ENCODE measurements around the gene ENDOG.
"Not testable (repeated sequence)": the region's sequence is repeated elsewhere in the genome, so short reads cannot be mapped to it uniquely, and the experiment has no call there.

The ENDOG gene

DNA sequence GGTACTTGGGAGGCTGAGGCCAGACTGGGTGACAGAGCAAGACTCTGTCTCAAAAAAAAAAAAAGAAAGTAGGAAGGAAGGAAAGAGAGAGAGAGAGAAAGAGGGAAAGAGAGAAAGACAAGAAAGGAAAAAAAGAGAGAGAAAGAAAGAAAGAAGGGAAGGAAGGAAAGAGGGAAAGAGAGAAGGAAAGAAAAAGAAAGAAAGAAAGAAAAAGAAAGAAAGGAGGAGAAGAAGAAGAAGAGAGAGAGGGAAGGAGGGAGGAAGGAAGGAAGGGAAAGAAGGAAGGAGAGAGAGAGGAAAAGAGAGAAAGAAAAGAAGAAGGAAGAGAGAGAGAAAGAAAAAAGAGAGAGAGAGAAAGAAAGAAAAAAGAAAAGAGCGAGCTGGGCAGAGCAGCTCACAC is 43.5 kb upstream of the ENDOG start:
- TF ChIP-seq, protein P1, sequence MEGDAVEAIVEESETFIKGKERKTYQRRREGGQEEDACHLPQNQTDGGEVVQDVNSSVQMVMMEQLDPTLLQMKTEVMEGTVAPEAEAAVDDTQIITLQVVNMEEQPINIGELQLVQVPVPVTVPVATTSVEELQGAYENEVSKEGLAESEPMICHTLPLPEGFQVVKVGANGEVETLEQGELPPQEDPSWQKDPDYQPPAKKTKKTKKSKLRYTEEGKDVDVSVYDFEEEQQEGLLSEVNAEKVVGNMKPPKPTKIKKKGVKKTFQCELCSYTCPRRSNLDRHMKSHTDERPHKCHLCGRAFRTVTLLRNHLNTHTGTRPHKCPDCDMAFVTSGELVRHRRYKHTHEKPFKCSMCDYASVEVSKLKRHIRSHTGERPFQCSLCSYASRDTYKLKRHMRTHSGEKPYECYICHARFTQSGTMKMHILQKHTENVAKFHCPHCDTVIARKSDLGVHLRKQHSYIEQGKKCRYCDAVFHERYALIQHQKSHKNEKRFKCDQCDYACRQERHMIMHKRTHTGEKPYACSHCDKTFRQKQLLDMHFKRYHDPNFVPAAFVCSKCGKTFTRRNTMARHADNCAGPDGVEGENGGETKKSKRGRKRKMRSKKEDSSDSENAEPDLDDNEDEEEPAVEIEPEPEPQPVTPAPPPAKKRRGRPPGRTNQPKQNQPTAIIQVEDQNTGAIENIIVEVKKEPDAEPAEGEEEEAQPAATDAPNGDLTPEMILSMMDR (IDR thresholded peaks at IDR 0.05; ENCODE audit: low read depth, low read length): no peak
- H3K4me3 ChIP-seq (replicated peaks in 1 of 2; ENCODE audit: low read depth in 2 of 2, low read length in 2 of 2): no peak overlapping the region
- DNase-seq (ENCODE audit: low read depth in 2 of 2): no peak

DNA sequence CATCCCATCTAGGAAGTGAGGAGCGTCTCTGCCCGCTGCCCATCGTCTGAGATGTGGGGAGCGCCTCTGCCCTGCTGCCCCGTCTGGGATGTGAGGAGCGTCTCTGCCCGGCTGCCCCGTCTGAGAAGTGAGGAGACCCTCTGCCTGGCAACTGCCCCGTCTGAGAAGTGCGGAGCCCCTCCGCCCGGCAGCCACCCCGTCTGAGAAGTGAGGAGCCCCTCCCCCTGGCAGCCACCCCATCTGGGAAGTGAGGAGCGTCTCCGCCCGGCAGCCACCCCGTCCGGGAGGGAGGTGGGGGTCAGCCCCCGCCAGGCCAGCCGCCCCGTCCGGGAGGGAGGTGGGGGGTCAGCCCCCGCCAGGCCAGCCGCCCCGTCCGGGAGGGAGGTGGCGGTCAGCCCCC is 38.2 kb upstream of the ENDOG start:
- H3K4me3 ChIP-seq (replicated peaks in 1 of 2; ENCODE audit: low read depth in 2 of 2, low read length in 2 of 2); DNase-seq (ENCODE audit: low read depth in 2 of 2): not testable (repeated sequence)

DNA sequence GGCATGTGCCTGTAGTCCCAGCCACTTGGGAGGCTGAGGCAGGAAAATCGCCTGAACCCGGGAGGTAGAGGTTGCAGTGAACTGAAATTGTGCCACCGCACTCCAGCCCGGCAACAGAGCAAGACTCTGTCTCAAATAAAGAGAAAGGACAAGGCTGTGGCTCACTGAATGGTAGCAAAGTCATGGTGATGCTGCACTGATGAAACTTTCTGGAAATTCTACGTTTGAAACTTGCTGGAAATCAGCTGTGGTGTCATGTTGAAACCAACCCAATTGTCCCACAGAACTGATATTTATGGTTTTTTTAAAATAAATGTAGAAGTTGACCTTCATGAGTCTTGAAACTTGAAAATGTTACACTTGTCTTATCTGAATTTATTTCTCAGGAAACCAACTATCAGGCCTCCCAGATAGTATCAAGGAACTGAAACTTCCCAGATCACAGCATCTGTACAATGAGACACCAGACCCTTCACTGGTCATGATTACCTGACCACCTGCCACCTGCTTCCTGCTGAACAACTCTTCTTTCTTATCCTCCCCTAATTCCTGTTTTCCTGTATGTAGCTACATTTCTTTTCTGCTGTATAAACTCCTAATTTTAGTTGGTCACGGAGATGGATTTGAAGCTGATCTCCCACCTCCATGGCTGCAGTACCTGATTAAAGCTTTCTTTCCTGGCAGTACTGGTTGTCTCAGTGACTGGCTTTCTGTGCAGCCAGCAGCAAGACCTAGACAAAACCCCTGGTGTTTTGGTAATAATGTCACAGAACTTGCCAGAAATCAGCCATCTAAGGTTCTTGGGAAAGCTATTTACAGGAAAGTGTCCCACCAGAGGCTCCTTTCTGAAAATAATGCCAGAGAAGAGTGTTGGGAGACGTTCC is 36.9 kb upstream of the ENDOG start:
- DNase-seq (ENCODE audit: low read depth in 2 of 2): no peak
- H3K4me3 ChIP-seq (replicated peaks in 1 of 2; ENCODE audit: low read depth in 2 of 2, low read length in 2 of 2): no peak overlapping the region
- TF ChIP-seq, protein P1 (IDR thresholded peaks at IDR 0.05; ENCODE audit: low read depth, low read length): no peak

DNA sequence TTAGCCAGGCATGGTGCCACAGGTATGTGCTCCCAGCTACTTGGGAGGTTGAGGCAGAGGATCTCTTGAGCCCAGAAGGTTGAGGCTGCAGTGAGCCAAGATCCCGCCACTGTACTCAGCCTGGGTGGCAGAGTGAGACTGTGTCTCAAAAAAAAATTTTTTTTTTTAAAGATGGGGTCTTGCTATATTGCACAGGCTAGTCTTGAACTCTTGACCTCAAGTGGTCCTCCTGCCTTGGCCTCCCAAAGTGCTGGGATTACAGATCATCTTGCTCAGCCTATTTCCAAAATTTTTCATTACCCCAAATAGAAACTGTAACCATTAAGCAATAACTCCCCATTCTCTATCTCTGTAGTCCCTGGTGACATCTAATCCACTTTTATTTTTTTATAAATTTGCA is 35.6 kb upstream of the ENDOG start:
- H3K4me3 ChIP-seq (replicated peaks in 1 of 2; ENCODE audit: low read depth in 2 of 2, low read length in 2 of 2): no peak overlapping the region
- DNase-seq (ENCODE audit: low read depth in 2 of 2): no peak
- TF ChIP-seq, protein P1 (IDR thresholded peaks at IDR 0.05; ENCODE audit: low read depth, low read length): no peak

DNA sequence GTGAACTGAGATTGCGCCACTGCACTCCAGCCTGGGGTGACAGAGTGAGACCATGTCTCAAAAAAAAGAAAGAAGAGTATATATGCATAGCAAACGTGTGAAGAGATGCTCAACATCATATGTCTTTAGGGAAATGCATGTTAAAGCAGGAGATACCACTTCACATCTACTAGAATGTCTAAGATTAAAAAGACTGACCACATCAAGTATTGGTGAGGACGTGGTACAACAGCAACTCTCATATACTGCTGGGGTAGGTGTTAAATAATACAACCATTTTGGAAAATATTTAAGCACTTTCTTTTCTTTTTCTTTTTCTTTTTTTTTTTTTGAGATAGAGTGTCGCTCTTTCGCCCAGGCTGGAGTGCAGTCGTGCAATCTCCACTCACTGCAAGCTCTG is 32.9 kb upstream of the ENDOG start:
- TF ChIP-seq, protein P1 (IDR thresholded peaks at IDR 0.05; ENCODE audit: low read depth, low read length): no peak
- H3K4me3 ChIP-seq (replicated peaks in 1 of 2; ENCODE audit: low read depth in 2 of 2, low read length in 2 of 2): no peak overlapping the region
- DNase-seq (ENCODE audit: low read depth in 2 of 2): no peak

DNA sequence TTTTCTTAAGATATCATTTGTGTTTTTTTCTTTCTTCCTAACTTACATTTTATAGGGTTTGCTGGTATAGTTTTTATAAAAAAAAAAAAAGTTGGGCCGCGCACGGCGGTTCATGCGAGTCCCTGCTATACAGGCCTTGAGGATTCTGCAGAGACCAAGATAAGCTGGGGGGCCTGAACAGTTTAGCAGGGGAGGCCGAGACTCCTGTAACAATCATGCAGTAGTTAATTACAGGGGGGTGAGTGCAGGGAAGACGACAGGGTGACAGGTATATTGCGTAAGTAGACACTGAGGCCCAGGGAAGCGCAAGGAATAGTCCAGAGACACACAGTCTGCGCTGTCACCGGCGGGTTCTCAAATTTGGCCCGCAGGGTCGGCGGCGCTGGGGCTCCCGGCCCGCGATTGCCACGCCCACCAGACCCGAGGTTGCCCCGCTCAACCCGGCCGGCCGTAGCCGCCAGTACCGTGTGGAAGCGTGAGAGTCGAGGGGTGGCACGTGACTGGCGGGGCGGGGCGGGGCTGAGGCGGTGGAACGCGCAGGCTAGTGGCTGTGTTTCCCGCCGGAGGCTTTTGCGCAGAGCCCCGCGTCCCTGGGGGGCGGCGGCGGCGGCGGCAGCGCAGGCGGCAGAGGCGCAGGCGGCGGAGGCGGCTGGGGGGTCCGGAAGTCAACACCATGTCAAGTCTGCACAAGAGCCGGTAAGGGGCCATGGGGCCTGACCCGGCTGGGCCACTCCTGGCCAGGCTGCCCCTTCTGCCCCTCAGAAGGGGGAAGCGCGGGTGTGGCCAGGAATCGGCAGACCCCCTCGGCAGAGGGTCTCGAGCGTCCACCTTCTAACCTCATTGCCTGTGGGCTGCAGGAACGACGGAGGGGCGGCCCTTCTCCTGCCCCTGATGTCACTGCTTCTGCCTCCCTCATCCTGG is 31.4 kb upstream of the ENDOG start, which contains the start of gene TBC1D13:
TSS of gene TBC1D13 (plus strand) at position 573 of the 921 bp plus-strand sequence. CDS start at position 674, 101 bp downstream.
- DNase-seq (ENCODE audit: low read depth in 2 of 2): peak; percentile 81 to 89
- TF ChIP-seq, protein P1 (IDR thresholded peaks at IDR 0.05; ENCODE audit: low read depth, low read length): no peak
- peak within 1 kb of the TSS; percentile 100 for H3K4me3 ChIP-seq (replicated peaks in 1 of 2; ENCODE audit: low read depth in 2 of 2, low read length in 2 of 2)

DNA sequence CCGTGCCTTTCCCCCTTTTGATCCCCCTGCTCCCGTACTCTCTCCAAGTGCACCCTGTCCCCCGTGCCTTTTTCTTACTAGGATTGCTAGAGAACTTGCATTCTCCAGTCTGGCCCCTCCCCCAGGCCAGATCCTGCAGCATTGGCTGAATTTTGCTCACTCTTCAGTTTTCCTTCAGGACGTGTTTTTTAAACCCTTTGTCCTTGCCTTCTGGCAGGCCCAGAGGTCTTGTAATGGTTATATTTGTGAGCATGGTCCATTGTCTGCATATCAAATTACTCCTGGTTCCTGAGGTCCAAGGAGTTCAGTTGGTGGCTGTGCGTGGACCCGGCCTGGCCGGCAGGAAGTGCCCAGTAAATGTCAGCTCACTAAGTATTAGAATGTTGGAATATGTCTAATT is 30.6 kb upstream of the ENDOG start:
- peak; percentile 11 to 20 for DNase-seq (ENCODE audit: low read depth in 2 of 2)

More for the DNA sequence above, 30.6 kb upstream of the ENDOG start:
- H3K4me3 ChIP-seq (replicated peaks in 1 of 2; ENCODE audit: low read depth in 2 of 2, low read length in 2 of 2): peak overlapping the region; percentile 100
- TF ChIP-seq, protein P1 (IDR thresholded peaks at IDR 0.05; ENCODE audit: low read depth, low read length): no peak
